Measurements from ENCODE around the gene LIPC. TPM values are rescaled to one million over a fixed set of nuclear protein-coding genes. Genes with fewer than 3 reads are reported as not detected.

The LIPC gene
- total and polyA plus RNA-seq, 2 donors (not counting 1 experiment from before 2014, with no cell fraction given) = 0.82 to 4.0 TPM

GRCh38 chr15:58568157-58568571, 136.4 kb downstream of the LIPC start:
- Histone ChIP-seq H3K9me3 (ENCODE audit: control insufficient read depth, insufficient read depth, low read depth, low read length) (no peaks in the 10 kb centered on the region), H3K9ac (ENCODE audit: insufficient read depth, low read length) (no peak overlapping the region), H3K36me3 (ENCODE audit: control insufficient read depth, insufficient read depth, low read length) (no peaks in the 10 kb centered on the region), H2AFZ (ENCODE audit: low read length) (no peak overlapping the region), H3K4me1 (ENCODE audit: control insufficient read depth, extremely low read depth, insufficient read depth, low read length) (no peaks in the 10 kb centered on the region), H3K27me3 (ENCODE audit: control insufficient read depth, insufficient read depth, low read length) (no peaks in the 10 kb centered on the region), H3K4me2 (ENCODE audit: extremely low read depth, insufficient read depth, low read length) (no peak overlapping the region), H4K20me1 (ENCODE audit: control insufficient read depth, extremely low read depth, insufficient read depth, low read length) (no peaks in the 10 kb centered on the region), H3K27ac (ENCODE audit: insufficient read depth, low read length) (no peak overlapping the region), H3K79me2 (ENCODE audit: control insufficient read depth, insufficient read depth, low read length) (no peaks in the 10 kb centered on the region), H3K4me3 (replicated peaks in 1 of 4; ENCODE audit: control extremely low read depth in 1 of 4, insufficient read depth in 1 of 4, low read depth in 3 of 4, low read length in 4 of 4) (no peak overlapping the region)
- DNase-seq (ENCODE audit: low read depth in 2 of 2) = no peak
- TF ChIP-seq, protein P1, sequence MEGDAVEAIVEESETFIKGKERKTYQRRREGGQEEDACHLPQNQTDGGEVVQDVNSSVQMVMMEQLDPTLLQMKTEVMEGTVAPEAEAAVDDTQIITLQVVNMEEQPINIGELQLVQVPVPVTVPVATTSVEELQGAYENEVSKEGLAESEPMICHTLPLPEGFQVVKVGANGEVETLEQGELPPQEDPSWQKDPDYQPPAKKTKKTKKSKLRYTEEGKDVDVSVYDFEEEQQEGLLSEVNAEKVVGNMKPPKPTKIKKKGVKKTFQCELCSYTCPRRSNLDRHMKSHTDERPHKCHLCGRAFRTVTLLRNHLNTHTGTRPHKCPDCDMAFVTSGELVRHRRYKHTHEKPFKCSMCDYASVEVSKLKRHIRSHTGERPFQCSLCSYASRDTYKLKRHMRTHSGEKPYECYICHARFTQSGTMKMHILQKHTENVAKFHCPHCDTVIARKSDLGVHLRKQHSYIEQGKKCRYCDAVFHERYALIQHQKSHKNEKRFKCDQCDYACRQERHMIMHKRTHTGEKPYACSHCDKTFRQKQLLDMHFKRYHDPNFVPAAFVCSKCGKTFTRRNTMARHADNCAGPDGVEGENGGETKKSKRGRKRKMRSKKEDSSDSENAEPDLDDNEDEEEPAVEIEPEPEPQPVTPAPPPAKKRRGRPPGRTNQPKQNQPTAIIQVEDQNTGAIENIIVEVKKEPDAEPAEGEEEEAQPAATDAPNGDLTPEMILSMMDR (conservative IDR thresholded peaks at IDR 0.05 in 1 of 2, IDR thresholded peaks at IDR 0.05 in 1 of 2; ENCODE audit: low read depth in 1 of 2, low read length in 2 of 2) = no peak
- TF ChIP-seq EZH2 (IDR thresholded peaks at IDR 0.05; ENCODE audit: low read length, missing control alignments) = no peak

GRCh38 chr15:58569455-58569854, 137.7 kb downstream of the LIPC start:
- no peaks in the 10 kb centered on the region for H3K27me3 ChIP-seq (ENCODE audit: control insufficient read depth, insufficient read depth, low read length)
- no peak overlapping the region for H2AFZ ChIP-seq (ENCODE audit: low read length)
- no peak overlapping the region for H3K4me2 ChIP-seq (ENCODE audit: extremely low read depth, insufficient read depth, low read length)
- H3K79me2 ChIP-seq (ENCODE audit: control insufficient read depth, insufficient read depth, low read length) = no peaks in the 10 kb centered on the region
- no peaks in the 10 kb centered on the region for H3K4me1 ChIP-seq (ENCODE audit: control insufficient read depth, extremely low read depth, insufficient read depth, low read length)
- H3K4me3 ChIP-seq (replicated peaks in 1 of 4; ENCODE audit: control extremely low read depth in 1 of 4, insufficient read depth in 1 of 4, low read depth in 3 of 4, low read length in 4 of 4) = no peak overlapping the region
- no peaks in the 10 kb centered on the region for H4K20me1 ChIP-seq (ENCODE audit: control insufficient read depth, extremely low read depth, insufficient read depth, low read length)
- no peak for TF ChIP-seq EZH2 (IDR thresholded peaks at IDR 0.05; ENCODE audit: low read length, missing control alignments)
- TF ChIP-seq, protein P1 (conservative IDR thresholded peaks at IDR 0.05 in 1 of 2, IDR thresholded peaks at IDR 0.05 in 1 of 2; ENCODE audit: low read depth in 1 of 2, low read length in 2 of 2) = no peak
- no peaks in the 10 kb centered on the region for H3K9me3 ChIP-seq (ENCODE audit: control insufficient read depth, insufficient read depth, low read depth, low read length)
- no peak for DNase-seq (ENCODE audit: low read depth in 2 of 2)
- no peak overlapping the region for H3K9ac ChIP-seq (ENCODE audit: insufficient read depth, low read length)
- H3K27ac ChIP-seq (ENCODE audit: insufficient read depth, low read length) = no peak overlapping the region
- H3K36me3 ChIP-seq (ENCODE audit: control insufficient read depth, insufficient read depth, low read length) = no peaks in the 10 kb centered on the region

DNA sequence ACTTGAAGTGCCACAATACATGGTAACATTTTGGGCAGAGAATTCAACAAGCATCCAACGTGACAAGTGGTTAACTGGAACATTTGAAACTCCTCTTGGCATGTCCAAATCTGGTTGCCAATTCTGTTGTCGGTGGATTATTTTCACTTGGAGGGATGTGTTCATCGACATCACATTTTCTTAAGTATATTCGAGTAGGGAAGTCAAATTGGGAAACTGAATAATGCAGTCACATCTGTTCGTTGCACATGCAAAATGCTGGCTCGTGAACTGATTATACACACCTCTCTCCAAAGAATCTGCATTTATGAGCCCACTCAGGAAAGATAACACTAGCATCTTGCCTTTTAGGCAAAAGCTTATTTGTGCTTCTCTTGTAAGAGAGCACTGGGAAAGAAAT, 139.7 kb downstream of the LIPC start:
- Histone ChIP-seq H3K27ac (ENCODE audit: insufficient read depth, low read length) (no peak overlapping the region), H3K4me1 (ENCODE audit: control insufficient read depth, extremely low read depth, insufficient read depth, low read length) (no peaks in the 10 kb centered on the region), H2AFZ (ENCODE audit: low read length) (no peak overlapping the region), H3K36me3 (ENCODE audit: control insufficient read depth, insufficient read depth, low read length) (no peaks in the 10 kb centered on the region), H3K79me2 (ENCODE audit: control insufficient read depth, insufficient read depth, low read length) (no peaks in the 10 kb centered on the region), H3K4me3 (replicated peaks in 1 of 4; ENCODE audit: control extremely low read depth in 1 of 4, insufficient read depth in 1 of 4, low read depth in 3 of 4, low read length in 4 of 4) (no peak overlapping the region), H4K20me1 (ENCODE audit: control insufficient read depth, extremely low read depth, insufficient read depth, low read length) (no peaks in the 10 kb centered on the region), H3K9ac (ENCODE audit: insufficient read depth, low read length) (no peak overlapping the region), H3K4me2 (ENCODE audit: extremely low read depth, insufficient read depth, low read length) (no peak overlapping the region), H3K27me3 (ENCODE audit: control insufficient read depth, insufficient read depth, low read length) (no peaks in the 10 kb centered on the region), H3K9me3 (ENCODE audit: control insufficient read depth, insufficient read depth, low read depth, low read length) (no peaks in the 10 kb centered on the region)
- TF ChIP-seq EZH2 (IDR thresholded peaks at IDR 0.05; ENCODE audit: low read length, missing control alignments) = no peak
- TF ChIP-seq, protein P1 (conservative IDR thresholded peaks at IDR 0.05 in 1 of 2, IDR thresholded peaks at IDR 0.05 in 1 of 2; ENCODE audit: low read depth in 1 of 2, low read length in 2 of 2) = no peak
- DNase-seq (ENCODE audit: low read depth in 2 of 2) = no peak
